Right forelimb (tissue), 1 donor: Measurements from ENCODE around the gene SPAG6.
A peak's percentile ranks its signal among the peaks of the same experiment; 100 is the strongest.
"Not testable (repeated sequence)": the region's sequence is repeated elsewhere in the genome, so short reads cannot be mapped to it uniquely, and the experiment has no call there.

Experiments used
- DNase-seq: peaks from one replicate; pipeline ENCODE4 v3.0.0-alpha.2; 2018

Gene SPAG6

GRCh38 chr10:22345301-22346095 is at the start of gene SPAG6:
SPAG6 (plus strand) TSS chr10:22345496; CDS start chr10:22345612, 116 bp downstream.
- DNase-seq, result peak; percentile 49

DNA sequence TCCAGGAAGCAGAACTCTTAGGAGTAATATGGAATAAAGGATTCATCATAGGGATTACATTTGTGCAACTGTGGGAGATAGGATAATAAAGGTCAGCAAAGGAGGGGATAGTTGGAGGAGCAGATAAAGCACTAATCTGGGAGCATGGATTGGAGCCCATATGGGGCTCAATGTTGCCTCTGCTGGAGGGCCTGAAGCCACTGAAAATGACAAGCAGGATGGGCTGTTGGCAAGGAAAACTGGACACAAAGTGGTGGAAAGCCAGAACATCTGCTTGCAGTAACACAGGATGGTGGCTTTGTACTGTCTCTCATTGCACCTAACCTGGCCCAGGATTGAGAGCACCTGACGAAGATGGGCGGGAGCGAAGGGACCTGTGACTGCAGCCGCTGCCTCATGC is 44.1 kb upstream of the SPAG6 start:
- no peak for DNase-seq

DNA sequence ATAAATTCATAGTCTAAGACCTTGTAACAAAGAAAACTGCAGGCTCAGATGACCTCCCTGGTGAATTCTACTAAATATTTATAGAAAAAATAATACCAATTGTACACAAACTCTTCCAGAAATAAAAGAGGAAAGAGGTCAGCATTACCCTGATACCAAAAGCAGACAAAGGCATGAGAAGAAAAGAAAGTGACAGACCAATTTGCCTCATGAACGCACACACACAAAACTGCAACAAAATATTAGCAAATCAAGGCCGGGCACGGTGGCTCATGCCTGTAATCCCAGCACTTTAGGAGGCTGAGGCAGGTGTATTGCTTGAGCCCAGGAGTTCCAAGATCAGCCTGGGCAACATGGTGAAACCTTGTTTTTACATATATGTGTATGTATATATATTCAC is 41.8 kb upstream of the SPAG6 start:
- DNase-seq, result no peak

DNA sequence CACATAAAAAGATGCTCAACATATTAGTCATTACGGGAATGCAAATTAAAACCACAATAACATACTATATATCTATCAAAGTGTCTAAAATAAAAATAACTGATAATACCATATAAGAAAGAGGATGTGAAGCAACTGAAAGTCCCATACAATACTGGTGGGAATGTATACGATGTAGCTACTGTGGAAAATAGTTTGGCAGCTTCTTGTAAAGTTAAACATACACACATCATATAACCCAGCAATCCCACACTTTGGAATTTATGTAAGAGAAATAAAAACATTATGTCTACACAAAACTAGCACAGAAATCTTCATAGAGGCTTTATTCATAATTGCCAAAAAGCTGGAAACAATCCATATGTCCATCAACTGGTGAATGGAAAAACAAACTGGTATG is 39.6 kb upstream of the SPAG6 start:
- DNase-seq, result no peak

GRCh38 chr10:22308390-22308789 is 36.9 kb upstream of the SPAG6 start:
- no peak for DNase-seq

- DNase-seq, result no peak
Observed at GRCh38 chr10:22309180-22310000, 35.9 kb upstream of the SPAG6 start.

DNA sequence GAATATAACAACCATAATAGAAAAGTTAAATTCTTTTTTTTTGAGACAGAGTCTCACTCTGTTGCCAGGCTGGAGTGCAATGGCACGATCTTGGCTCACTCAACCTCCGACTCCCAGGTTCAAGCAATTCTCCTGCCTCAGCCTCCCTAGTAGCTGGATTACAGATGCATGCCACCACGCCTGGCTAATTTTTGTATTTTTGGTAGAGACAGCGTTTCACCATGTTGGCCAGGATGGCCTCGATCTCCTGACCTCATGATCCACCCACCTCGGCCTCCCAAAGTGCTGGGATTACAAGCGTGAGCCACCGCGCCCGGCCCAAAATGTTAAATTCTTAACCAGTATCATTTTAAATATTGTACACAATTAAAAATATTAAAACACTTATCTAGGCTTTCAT is 35.3 kb upstream of the SPAG6 start:
- not testable (repeated sequence) for DNase-seq

DNA sequence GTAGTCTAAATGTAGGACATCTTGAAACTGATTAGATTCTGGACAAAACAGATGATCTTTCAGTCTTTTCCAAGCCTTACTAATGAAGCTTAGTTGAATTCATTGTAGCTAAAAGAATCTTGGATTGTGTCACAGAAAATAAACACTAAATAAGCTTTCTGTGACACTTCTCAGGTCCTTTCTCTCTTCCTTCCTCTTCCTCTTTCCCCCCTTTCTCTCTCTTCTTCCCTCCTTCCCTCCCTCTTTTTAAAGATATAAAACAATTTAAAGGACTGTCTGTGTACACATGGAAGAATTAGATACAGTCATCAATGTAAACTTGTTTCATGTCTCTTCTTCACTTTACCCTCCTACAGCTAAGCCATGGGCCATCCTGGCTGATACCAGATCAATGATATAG is 34.4 kb upstream of the SPAG6 start:
- no peak for DNase-seq

- no peak for DNase-seq
Observed at GRCh38 chr10:22314852-22315251, 30.4 kb upstream of the SPAG6 start.

DNA sequence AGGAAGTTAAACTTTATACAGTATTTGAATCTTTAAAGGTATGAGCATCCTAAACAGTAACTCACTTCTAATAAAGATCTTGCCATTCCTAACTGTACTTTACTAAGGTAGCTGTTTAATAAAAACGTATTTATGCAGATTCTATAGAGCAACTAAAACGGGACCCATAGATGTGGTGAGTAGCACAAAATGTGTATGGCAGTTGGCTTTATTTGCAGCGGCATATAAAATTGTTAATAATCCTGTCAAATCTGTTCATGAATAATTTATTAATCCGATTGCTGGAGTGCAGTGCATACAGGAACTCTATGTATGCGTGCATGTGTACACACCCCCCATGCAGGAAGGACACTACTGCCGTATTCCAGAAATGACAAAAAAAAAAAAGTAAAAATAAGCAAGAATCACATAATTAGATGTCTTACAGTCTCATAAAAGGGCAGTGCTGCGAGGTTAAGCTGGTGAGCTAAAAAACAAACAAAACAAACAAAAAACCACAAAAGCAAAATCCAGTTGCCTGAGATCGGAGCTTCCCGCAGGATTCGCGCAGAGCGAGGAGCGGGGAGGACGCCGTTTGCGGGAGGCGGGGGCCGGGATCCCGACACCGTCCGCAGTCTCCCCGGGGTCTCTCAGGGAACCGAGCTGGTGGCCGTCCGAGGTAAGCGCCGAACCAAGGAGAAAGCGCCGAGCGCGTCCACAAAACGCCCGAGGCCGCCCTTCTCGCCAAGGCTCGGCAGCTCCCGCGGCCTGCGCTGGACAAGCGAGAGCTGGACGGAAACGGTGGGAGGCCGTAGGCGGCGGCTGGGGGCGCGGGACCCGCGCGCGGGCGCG is 29.6 kb upstream of the SPAG6 start:
- no peak for DNase-seq

- DNase-seq, result peak; percentile 94
Observed at GRCh38 chr10:22316286-22317075, 28.8 kb upstream of the SPAG6 start, which contains the start of gene COMMD3. COMMD3 (plus strand) TSS chr10:22316388; CDS start chr10:22316418, 30 bp downstream.

DNA sequence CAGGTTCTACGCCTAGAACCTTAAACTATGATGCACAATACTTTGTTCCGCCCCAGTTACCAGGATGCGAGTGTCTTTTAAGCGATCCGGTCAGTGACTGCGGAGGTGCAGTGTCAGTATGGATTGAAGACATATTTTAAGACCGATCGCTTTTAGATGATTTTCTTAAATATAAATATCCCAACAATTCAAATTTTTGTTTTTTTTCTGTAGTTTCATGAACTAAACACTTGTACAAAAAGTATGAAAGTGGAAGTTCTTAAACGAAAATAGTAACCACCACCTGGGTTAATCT is 28.3 kb upstream of the SPAG6 start:
- DNase-seq, result no peak

- no peak for DNase-seq
Observed at GRCh38 chr10:22317771-22318565, 27.3 kb upstream of the SPAG6 start.

- DNase-seq, result no peak
Observed at GRCh38 chr10:22318772-22319171, 26.5 kb upstream of the SPAG6 start.

DNA sequence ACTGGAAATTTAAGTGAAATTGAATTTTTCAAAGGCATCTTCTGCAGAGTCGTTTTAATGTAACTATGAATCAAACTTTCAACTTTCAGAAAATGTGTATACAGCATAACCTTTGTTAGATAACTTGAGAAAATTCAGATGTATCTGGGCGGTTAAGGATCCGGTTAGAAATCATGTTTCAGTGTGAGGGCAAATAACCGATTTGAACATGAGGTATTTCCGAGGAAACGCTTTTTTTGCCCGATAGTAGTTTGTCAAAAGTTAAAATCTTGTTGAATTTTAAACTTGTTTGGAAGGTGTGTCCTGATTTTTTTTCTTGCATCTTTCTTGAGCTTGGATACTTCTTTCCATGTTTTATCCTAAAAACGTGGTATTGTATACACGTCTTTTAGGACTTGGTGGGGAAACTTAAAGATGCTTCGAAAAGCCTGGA is 25.7 kb upstream of the SPAG6 start:
- DNase-seq, result no peak

- DNase-seq, result no peak
Observed at GRCh38 chr10:22319980-22320558, 25.2 kb upstream of the SPAG6 start.

DNA sequence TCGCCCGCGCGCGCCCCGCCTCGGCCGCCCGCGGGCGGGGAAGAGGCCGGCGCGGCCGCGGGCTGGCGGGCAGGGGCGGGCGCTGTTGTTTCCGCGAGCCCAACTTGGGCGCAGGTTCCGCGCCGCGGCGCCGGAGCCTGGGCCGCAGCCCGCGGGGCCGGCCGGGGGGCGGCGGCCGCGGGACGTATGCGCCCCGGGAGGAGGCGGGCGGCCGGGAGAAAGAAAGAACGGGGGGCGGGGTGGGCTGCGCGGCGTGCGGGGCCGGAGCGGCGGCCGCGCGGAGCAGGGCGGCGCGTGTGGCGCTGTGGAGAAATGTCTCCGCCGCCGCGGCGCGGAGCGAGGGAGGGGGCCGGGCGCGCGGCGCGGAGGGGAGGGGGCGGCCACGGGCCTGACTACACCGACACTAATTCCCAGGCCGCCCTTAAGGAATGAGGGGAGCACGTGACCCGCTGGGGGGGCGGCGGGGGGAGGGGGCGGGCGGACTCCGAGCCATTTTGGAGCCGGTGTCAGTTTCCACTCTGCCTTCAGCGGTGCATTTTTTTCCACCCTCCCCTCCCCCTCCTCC is 24.6 kb upstream of the SPAG6 start, which contains the start of gene BMI1:
BMI1 (plus strand) TSS at position 509 of the 565 bp plus-strand sequence. CDS start 5,351 bp downstream, outside the sequence.
- peak; percentile 96 for DNase-seq

DNA sequence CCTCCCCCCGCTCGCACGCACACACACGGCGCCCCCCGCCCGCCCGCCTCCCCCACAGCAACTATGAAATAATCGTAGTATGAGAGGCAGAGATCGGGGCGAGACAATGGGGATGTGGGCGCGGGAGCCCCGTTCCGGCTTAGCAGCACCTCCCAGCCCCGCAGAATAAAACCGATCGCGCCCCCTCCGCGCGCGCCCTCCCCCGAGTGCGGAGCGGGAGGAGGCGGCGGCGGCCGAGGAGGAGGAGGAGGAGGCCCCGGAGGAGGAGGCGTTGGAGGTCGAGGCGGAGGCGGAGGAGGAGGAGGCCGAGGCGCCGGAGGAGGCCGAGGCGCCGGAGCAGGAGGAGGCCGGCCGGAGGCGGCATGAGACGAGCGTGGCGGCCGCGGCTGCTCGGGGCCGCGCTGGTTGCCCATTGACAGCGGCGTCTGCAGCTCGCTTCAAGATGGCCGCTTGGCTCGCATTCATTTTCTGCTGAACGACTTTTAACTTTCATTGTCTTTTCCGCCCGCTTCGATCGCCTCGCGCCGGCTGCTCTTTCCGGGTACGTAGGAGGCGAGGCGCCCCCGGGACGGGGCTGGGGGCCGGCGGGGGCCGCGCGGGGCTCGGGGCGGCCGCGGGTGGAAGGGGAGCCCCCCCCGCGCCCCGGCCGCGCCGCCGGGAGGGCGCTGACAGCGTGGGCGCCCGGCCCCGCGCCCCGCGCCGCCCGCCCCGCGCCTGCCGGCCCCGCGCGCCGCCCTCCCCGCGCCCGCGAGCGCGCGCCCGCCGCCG is 24.0 kb upstream of the SPAG6 start:
- peak; percentile 85 for DNase-seq

DNA sequence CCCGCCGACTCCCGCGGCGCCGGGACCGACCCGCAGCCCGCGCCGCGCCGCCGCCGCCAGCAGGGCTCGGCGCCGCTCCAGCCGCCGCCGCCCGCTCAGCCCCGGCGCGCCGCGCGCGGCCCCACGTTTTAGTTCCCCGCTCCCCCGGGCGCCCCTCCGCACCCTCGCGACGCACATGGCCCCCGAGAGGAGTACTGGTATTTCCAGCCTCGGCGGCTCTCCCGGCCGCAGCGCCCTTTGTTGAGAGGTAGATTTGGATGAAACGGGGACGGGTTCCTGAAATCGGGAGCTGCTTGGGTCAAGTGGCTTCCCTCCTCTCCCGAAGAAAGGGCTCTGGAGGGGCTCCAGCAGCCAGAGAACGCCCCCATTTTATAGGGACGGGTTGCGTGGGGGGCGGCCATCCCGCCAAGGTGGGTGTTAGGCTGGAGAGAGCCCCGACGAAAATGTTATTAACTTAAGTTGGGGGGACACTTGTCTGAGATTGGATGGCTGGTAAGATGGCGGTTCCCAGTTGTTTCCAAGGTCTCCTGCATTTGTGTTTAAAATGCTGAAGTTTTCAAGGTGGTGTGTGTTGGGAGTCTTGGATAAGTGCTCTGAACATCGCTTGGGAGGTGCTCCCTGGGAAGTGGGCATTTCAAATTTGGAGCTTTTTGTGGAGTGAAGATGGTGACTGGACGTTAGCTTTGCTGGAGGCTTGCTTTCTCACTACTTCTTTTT is 23.2 kb upstream of the SPAG6 start:
- peak; percentile 68 for DNase-seq
